ENCODE measurements around the gene ZNF385D. TPM values are rescaled to one million over a fixed set of nuclear protein-coding genes. Genes with fewer than 3 reads are reported as not detected.

ZNF385D gene
- total RNA-seq, 1 donor from 2014 or later, result not detected

- H3K36me3 ChIP-seq (ENCODE audit: control insufficient read depth, insufficient read depth, low read length), result no peaks in the 10 kb centered on the region
- TF ChIP-seq, protein P1, sequence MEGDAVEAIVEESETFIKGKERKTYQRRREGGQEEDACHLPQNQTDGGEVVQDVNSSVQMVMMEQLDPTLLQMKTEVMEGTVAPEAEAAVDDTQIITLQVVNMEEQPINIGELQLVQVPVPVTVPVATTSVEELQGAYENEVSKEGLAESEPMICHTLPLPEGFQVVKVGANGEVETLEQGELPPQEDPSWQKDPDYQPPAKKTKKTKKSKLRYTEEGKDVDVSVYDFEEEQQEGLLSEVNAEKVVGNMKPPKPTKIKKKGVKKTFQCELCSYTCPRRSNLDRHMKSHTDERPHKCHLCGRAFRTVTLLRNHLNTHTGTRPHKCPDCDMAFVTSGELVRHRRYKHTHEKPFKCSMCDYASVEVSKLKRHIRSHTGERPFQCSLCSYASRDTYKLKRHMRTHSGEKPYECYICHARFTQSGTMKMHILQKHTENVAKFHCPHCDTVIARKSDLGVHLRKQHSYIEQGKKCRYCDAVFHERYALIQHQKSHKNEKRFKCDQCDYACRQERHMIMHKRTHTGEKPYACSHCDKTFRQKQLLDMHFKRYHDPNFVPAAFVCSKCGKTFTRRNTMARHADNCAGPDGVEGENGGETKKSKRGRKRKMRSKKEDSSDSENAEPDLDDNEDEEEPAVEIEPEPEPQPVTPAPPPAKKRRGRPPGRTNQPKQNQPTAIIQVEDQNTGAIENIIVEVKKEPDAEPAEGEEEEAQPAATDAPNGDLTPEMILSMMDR (IDR thresholded peaks at IDR 0.05; ENCODE audit: insufficient read depth, low read length, poor library complexity, severe bottlenecking), result no peak
- no peak overlapping the region for H3K4me3 ChIP-seq (ENCODE audit: low read depth, low read length)
- no peak for DNase-seq (ENCODE audit: low read depth)
- no peaks in the 10 kb centered on the region for H3K27me3 ChIP-seq (ENCODE audit: control insufficient read depth, insufficient read depth, low read length)
Observed at GRCh38 chr3:21592828-21593227, 158.2 kb downstream of the ZNF385D start.

DNA sequence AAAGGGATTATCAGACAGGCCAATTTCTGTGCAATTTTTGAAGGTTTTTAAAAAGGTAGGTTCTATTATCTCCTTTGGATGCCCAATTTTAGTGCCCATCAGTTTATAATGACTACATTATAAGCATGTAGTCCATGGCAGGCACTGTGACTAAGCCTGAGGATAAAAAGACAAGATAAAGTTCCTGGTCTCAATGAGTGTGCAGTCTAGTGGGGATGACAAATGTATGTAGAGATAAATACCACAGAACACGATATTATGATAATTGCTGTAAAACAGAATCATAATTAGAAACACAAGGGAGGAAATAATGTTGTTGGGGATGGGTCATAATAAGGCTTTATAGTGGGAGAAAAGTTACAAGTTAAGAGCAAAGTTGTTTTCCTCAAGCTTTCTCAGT, 163.1 kb downstream of the ZNF385D start:
- Histone ChIP-seq H3K36me3 (ENCODE audit: control insufficient read depth, insufficient read depth, low read length) (no peaks in the 10 kb centered on the region), H3K27me3 (ENCODE audit: control insufficient read depth, insufficient read depth, low read length) (no peaks in the 10 kb centered on the region), H3K4me3 (ENCODE audit: low read depth, low read length) (no peak overlapping the region)
- TF ChIP-seq, protein P1 (IDR thresholded peaks at IDR 0.05; ENCODE audit: insufficient read depth, low read length, poor library complexity, severe bottlenecking), result no peak
- DNase-seq (ENCODE audit: low read depth), result no peak

DNA sequence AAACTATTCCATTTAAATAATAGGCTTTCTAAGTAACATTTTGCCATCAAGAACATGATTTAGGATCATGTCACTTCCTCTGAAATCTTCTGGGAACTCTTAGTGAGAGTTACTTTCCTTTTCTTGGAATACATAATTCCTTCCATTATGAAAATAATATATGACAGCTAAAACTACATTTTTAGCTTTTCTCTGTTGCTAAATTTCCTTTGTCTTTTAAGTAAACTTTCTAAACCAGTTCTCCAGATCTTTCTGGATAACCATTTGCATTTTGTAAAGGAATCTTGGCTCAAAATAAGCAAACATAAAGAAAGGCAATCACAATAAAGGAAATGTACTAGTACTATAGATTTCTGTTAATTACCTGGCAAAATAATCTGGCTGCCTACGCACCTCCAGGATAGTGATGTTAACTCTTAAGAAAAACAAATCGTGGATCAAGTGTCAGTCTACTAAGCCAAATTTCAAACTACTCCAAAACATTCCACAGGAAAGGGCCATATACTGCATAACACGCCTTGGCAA, 165.7 kb downstream of the ZNF385D start:
- TF ChIP-seq, protein P1 (IDR thresholded peaks at IDR 0.05; ENCODE audit: insufficient read depth, low read length, poor library complexity, severe bottlenecking), result no peak
- Histone ChIP-seq H3K27me3 (ENCODE audit: control insufficient read depth, insufficient read depth, low read length) (no peaks in the 10 kb centered on the region), H3K36me3 (ENCODE audit: control insufficient read depth, insufficient read depth, low read length) (no peaks in the 10 kb centered on the region), H3K4me3 (ENCODE audit: low read depth, low read length) (no peak overlapping the region)
- no peak for DNase-seq (ENCODE audit: low read depth)

DNA sequence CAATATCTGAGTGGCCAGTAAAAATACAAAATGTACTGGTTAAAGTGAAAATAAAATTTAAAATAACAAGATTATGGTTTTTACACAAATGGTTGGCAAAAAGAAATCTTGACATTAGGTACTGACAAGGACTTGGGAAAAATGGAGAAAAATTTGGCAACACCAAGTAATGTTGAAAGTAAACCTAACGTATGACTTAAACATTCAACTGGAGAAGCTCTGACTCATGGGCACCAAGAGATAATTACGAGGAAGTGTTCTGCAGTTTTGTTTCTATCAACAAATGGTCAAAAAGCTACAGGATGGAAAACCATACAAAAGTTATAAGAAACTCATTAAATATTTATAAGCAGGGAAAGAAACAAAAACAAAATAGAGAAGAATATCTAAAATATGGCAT, 177.7 kb downstream of the ZNF385D start:
- no peaks in the 10 kb centered on the region for H3K36me3 ChIP-seq (ENCODE audit: control insufficient read depth, insufficient read depth, low read length)
- H3K27me3 ChIP-seq (ENCODE audit: control insufficient read depth, insufficient read depth, low read length), result no peaks in the 10 kb centered on the region
- DNase-seq (ENCODE audit: low read depth), result no peak
- no peak overlapping the region for H3K4me3 ChIP-seq (ENCODE audit: low read depth, low read length)
- TF ChIP-seq, protein P1 (IDR thresholded peaks at IDR 0.05; ENCODE audit: insufficient read depth, low read length, poor library complexity, severe bottlenecking), result no peak

GRCh38 chr3:21564531-21564930, 186.5 kb downstream of the ZNF385D start:
- DNase-seq (ENCODE audit: low read depth), result no peak
- no peak overlapping the region for H3K4me3 ChIP-seq (ENCODE audit: low read depth, low read length)
- H3K36me3 ChIP-seq (ENCODE audit: control insufficient read depth, insufficient read depth, low read length), result no peaks in the 10 kb centered on the region
- H3K27me3 ChIP-seq (ENCODE audit: control insufficient read depth, insufficient read depth, low read length), result no peaks in the 10 kb centered on the region
- TF ChIP-seq, protein P1 (IDR thresholded peaks at IDR 0.05; ENCODE audit: insufficient read depth, low read length, poor library complexity, severe bottlenecking), result no peak

- TF ChIP-seq, protein P1 (IDR thresholded peaks at IDR 0.05; ENCODE audit: insufficient read depth, low read length, poor library complexity, severe bottlenecking), result no peak
- Histone ChIP-seq H3K27me3 (ENCODE audit: control insufficient read depth, insufficient read depth, low read length) (no peaks in the 10 kb centered on the region), H3K4me3 (ENCODE audit: low read depth, low read length) (no peak overlapping the region), H3K36me3 (ENCODE audit: control insufficient read depth, insufficient read depth, low read length) (no peaks in the 10 kb centered on the region)
- no peak for DNase-seq (ENCODE audit: low read depth)
Observed at GRCh38 chr3:21562243-21562642, 188.8 kb downstream of the ZNF385D start.

Data from kidney epithelial cell (primary cell).